GM21529 (cell line): ENCODE data around the gene AHCTF1.

Source experiments
- ATAC-seq: cut with Tn5 transposase; IDR thresholded peaks from one replicate; pipeline ENCODE4 v1.9.1; 2021; ENCODE audit not compliant: unreplicated experiment

AHCTF1 gene

GRCh38 chr1:246931549-246932365, at the start of gene AHCTF1:
Gene AHCTF1 (minus strand): TSS chr1:246931948. CDS start chr1:246918370, 13,578 bp downstream.
- ATAC-seq, result peak; percentile 89

GRCh38 chr1:246978785-246979184, 47.0 kb upstream of the AHCTF1 start:
- ATAC-seq, result no peak

- no peak for ATAC-seq
Observed at GRCh38 chr1:246978281-246978680, 46.5 kb upstream of the AHCTF1 start.

GRCh38 chr1:246971969-246972368, 40.2 kb upstream of the AHCTF1 start:
- no peak for ATAC-seq

GRCh38 chr1:246971090-246971721, 39.5 kb upstream of the AHCTF1 start:
- no peak for ATAC-seq

- ATAC-seq, result no peak
Observed at GRCh38 chr1:246969621-246970020, 37.9 kb upstream of the AHCTF1 start.

DNA sequence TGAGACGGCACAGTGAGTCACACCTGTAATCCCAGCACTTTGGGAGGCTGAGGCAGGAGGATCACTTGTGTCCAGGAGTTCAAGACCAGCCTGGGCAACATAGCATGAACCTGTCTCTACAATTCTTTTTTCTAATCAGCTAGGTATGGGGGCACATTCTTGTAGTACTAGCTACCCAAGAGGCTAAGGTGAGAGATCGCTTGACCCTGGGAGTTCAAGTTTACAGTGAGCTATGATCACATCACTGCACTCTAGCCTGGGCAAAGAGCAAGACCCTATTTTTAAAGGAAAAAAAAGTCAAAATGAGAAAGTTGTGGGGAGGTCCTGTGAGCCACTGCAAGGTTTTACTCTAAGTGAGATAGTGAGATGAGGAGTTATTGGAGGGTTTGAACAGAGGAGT, 34.8 kb upstream of the AHCTF1 start:
- ATAC-seq, result no peak

DNA sequence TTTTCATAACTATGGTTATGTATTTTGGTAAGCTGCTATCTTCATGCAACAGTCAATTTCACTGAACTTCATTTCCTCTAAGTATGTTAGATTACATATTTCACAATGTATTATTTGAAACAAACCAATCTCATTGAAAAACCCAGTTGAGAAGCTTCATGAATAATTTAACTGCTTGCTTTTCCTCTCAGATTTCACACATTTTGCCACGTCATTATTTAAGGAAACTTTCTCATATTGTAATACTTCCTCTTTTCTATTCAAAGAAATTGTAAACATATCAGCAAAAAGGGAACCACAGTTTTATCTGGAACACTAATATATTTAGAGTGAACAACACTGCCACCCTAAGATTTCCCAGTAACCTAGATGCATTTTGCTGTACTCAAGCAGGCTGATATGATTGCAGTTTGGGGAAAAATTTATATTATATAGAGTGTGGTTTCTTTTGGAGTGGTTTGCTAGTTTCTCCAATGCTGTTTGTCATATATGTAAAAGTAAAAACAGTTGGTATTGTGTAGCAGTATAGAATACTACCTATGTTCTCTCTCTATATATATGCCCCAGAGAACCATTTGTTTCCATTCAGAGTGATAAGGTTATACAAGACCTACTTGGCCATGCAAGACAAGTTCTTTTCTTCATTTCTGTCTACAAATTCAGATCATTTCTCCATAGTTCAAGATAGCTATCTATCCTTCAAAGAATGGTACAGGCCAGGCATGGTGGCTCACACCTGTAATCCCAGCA, 28.4 kb upstream of the AHCTF1 start:
- ATAC-seq, result peak; percentile 56

DNA sequence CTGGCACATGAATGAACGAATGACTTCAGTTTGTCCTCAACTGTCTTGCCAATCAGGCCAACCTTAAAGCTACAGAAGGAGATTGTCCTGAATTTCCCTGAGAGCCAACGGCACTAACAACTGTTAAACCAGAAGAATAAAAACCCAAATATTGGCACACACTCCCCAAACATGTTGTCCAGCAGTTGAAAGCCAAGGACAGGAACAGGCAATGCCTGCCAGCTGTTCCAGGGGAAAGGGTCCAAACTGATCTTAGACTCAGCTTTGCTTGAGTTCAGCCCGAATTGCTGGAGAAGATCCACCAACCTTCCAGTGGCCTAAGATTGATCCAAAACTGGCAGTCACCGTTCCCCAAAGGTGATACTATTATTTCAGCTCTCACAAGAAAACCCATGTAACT, 22.4 kb upstream of the AHCTF1 start:
- no peak for ATAC-seq

DNA sequence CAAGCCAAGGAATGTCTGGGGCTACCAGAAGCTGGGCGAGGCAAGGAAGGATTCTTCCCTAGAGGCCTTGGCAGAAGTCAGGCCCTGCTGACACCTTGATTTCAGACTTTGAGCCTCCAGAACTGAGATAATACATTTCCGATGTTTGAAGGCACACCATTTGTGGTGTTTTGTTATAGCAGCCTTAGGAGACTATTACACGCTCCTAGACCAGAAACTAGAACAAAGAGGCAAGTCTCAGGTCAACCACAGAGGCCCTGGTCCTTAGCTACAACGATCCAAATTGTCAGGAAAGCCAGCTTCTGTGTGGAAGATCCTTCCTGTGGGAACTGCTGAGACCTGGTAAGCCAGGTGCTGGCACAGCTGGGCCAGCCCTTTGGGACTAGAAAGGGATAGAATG, 19.7 kb upstream of the AHCTF1 start:
- ATAC-seq, result no peak

DNA sequence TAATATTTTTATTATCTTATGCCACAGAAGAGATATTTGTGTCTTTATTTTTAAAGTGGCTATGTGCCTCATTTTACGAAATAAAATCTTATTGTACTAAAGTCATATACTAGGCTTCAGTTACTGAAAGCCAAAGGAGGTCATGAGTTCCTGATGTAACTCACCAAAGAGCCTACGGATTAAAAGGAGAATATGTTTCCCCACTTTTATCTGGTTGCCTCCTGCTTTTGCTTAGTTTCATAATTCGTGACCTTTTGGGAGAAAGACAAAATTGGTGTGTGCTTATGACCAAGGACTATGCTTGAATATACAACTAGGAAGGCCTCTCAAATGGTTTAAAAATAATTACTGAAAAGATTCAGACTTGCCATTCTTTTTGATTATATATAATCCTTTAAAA, 18.2 kb upstream of the AHCTF1 start:
- ATAC-seq, result no peak

- ATAC-seq, result no peak
Observed at GRCh38 chr1:246947255-246947654, 15.5 kb upstream of the AHCTF1 start.

DNA sequence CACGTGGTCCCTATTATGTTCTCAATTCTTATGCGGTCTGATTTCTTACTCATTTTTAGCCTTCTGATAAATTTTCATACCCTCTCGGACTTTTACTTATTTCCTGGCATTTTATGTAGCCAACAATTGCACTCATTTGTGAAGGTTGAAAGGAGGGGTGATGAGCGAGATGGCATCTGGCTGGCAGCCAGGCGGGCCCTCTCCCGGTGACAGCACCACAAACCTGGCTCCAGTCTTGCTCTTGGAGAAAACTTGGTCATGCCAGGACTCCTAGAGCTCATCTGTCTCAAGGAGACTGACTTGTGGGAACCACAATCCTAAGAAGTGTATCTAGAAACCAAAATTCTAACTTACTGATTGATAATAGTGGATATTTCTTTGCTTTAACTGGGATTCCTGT, 14.6 kb upstream of the AHCTF1 start:
- ATAC-seq, result no peak

- no peak for ATAC-seq
Observed at GRCh38 chr1:246934765-246935164, 3.0 kb upstream of the AHCTF1 start.

GRCh38 chr1:246933893-246934292, 2.1 kb upstream of the AHCTF1 start:
- no peak for ATAC-seq

DNA sequence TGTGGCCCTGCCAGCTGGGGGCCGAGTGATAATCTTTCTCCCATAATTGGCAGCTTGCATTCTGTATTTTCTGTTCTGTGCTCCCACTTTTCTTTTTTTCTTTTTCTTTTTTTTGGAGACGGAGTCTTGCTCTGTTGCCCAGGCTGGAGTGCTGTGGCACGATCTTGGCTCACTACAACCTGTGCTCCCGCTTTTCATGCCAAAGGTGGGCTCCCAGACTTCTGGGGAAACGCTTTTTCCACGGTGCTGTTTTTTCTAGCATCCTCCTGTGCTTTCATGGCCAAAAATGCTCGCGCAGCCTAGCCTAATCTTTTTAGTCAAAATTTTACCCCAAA, 585 bp upstream of the AHCTF1 start:
- ATAC-seq, result no peak

GRCh38 chr1:246930830-246931548, 759 bp downstream of the AHCTF1 start:
- ATAC-seq, result peak; percentile 22

GRCh38 chr1:246925997-246926626, 5.6 kb downstream of the AHCTF1 start:
- no peak for ATAC-seq

- ATAC-seq, result no peak
Observed at GRCh38 chr1:246923900-246924299, 7.8 kb downstream of the AHCTF1 start.

DNA sequence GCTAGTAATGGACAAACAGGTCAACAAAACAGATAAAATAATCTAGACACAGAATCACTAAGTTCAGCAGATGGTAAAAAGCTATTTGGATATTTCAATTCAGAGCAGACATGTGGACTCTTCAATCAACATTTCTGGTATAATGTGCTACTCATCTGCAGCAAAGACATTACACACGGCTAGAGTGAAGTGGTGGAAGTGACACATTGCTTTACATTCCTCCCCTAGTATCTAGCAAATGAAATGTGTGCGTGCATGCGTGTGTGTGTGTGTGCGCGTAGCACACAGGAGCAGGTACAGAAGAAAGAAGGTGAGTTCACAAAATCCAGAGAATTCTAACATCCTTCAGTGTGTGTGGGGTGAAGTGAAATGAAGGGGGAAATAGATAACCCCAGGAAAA, 8.3 kb downstream of the AHCTF1 start:
- no peak for ATAC-seq

DNA sequence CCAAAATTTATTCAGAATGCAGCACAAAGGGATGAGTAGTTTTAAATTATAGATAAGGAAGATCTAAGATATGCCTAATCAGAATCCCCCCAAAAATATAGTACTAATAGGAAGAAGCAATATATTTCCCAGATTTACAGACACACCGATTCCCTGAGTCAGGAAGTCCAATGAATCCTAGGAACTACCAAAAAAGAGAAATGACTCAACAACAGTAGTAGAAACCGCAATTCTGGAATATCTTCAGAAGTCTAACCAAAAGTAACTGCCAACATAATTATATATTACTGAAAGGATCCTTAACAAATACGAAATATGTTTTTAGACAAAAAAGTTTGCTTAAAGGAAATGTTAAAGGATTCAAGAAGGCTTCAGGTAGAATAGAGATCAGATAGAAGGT, 10.3 kb downstream of the AHCTF1 start:
- ATAC-seq, result no peak
